ENCODE results near the gene SIPA1L3. TPM values are rescaled to one million over a fixed set of nuclear protein-coding genes. Genes with fewer than 3 reads are reported as not detected.

SIPA1L3 gene
- total and polyA plus RNA-seq, 2 of the 13 experiments (the other 11 are each of a cell fraction or from before 2014, with no cell fraction given), result 5.5 to 7.7 TPM

DNA sequence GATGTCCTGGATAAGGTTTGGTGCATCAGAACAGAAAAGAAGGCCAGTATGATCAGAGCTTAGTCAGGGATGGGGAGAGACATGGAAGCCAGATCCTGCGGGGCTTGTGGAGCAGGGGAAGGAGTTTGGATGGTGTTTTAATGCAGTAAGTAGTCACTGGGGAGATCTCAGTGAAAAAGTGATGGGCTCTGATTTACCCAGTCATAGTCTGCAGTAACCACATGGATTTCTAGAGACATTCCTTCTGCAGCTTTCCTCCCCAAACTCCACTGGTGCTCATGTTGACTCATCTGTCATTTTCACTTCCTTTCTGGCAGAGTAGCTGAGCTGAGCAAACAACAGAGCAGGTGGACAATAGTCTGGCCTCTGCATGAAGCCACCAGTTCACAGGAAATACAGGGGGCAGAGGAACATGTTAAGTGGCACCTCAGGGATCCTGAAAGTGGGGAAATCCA, 172.9 kb downstream of the SIPA1L3 start:
- Histone ChIP-seq H2AFZ (ENCODE audit: low read length) (no peak overlapping the region), H3K4me1 (ENCODE audit: insufficient read depth, low read length) (peaks cover 15% of the 10 kb centered on the region), H3K27me3 (ENCODE audit: control insufficient read depth in 1 of 2, insufficient read depth in 2 of 2, low read length in 2 of 2) (no peaks in the 10 kb centered on the region), H3K9me3 (ENCODE audit: low read length) (no peaks in the 10 kb centered on the region), H3K79me2 (ENCODE audit: insufficient read depth, low read length) (no peaks in the 10 kb centered on the region), H3K9ac (ENCODE audit: insufficient read depth, low read depth, low read length) (no peak overlapping the region), H3K4me3 (replicated peaks in 1 of 3; ENCODE audit: insufficient read depth in 1 of 3, low read depth in 2 of 3, low read length in 3 of 3) (no peak overlapping the region), H4K20me1 (ENCODE audit: insufficient read depth, low read length) (0 out of 2 replicates have a peak, but pooled peaks cover 3% of the 10 kb centered on the region), H3K27ac (ENCODE audit: extremely low read length, insufficient read depth, low read length) (no peak overlapping the region), H3K4me2 (ENCODE audit: low read depth, low read length) (no peak overlapping the region), H3K36me3 (replicated peaks in 1 of 2; ENCODE audit: control insufficient read depth in 1 of 2, insufficient read depth in 2 of 2, low read length in 2 of 2) (0 out of 5 replicates have a peak, but pooled peaks cover 5 to 6% of the 10 kb centered on the region in 2 experiments)
- 68% methylated on average over 1 of the region's 1 CpG for WGBS (ENCODE audit: low lambda C conversion rate)
- FAIRE-seq (peak; percentile 83), DNase-seq (ENCODE audit: low spot score) (peak; percentile 68), ATAC-seq (peak; percentile 92)
- intact Hi-C loops (cut with micrococcal nuclease; ENCODE audit: unreplicated experiment) (no loop called here), in situ Hi-C loops (cut with HindIII; ENCODE audit: extremely low pct_ligation_motif_present, low pct_unique_long_range_greater_than_20kb) (no loop called here)
- ChIA-PET POLR2A (interaction anchor here (1.3 kb wide), 1 partner anchor 173 kb away, joined by 6 read pairs; the partner anchor contains the start of genes SIPA1L3 and WDR87), CTCF (ENCODE audit: low intra/inter-chr PET ratio, low total read pairs) (no interaction called here)
- BruUV-seq (replicated peaks), result no TSS peak
- no peak for TF ChIP-seq NR2F6 (IDR thresholded peaks at IDR 0.05)
- TF ChIP-seq NR2F6 (CRISPR knock-in tag; IDR thresholded peaks at IDR 0.05), result peak; percentile 27; the same call in 1 of the 2 replicates
- TF ChIP-seq, protein P1, sequence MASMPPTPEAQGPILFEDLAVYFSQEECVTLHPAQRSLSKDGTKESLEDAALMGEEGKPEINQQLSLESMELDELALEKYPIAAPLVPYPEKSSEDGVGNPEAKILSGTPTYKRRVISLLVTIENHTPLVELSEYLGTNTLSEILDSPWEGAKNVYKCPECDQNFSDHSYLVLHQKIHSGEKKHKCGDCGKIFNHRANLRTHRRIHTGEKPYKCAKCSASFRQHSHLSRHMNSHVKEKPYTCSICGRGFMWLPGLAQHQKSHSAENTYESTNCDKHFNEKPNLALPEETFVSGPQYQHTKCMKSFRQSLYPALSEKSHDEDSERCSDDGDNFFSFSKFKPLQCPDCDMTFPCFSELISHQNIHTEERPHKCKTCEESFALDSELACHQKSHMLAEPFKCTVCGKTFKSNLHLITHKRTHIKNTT (CRISPR knock-in tag; IDR thresholded peaks at IDR 0.05), result no peak
- TF ChIP-seq, protein P2, sequence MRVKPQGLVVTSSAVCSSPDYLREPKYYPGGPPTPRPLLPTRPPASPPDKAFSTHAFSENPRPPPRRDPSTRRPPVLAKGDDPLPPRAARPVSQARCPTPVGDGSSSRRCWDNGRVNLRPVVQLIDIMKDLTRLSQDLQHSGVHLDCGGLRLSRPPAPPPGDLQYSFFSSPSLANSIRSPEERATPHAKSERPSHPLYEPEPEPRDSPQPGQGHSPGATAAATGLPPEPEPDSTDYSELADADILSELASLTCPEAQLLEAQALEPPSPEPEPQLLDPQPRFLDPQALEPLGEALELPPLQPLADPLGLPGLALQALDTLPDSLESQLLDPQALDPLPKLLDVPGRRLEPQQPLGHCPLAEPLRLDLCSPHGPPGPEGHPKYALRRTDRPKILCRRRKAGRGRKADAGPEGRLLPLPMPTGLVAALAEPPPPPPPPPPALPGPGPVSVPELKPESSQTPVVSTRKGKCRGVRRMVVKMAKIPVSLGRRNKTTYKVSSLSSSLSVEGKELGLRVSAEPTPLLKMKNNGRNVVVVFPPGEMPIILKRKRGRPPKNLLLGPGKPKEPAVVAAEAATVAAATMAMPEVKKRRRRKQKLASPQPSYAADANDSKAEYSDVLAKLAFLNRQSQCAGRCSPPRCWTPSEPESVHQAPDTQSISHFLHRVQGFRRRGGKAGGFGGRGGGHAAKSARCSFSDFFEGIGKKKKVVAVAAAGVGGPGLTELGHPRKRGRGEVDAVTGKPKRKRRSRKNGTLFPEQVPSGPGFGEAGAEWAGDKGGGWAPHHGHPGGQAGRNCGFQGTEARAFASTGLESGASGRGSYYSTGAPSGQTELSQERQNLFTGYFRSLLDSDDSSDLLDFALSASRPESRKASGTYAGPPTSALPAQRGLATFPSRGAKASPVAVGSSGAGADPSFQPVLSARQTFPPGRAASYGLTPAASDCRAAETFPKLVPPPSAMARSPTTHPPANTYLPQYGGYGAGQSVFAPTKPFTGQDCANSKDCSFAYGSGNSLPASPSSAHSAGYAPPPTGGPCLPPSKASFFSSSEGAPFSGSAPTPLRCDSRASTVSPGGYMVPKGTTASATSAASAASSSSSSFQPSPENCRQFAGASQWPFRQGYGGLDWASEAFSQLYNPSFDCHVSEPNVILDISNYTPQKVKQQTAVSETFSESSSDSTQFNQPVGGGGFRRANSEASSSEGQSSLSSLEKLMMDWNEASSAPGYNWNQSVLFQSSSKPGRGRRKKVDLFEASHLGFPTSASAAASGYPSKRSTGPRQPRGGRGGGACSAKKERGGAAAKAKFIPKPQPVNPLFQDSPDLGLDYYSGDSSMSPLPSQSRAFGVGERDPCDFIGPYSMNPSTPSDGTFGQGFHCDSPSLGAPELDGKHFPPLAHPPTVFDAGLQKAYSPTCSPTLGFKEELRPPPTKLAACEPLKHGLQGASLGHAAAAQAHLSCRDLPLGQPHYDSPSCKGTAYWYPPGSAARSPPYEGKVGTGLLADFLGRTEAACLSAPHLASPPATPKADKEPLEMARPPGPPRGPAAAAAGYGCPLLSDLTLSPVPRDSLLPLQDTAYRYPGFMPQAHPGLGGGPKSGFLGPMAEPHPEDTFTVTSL (CRISPR knock-in tag; IDR thresholded peaks at IDR 0.05; ENCODE audit: borderline replicate concordance), result peak; percentile 70; the same call in 1 of the 2 replicates
- TF ChIP-seq ZMYM3 (CRISPR knock-in tag; IDR thresholded peaks at IDR 0.05), result 0 out of 2 replicates have a peak, but pooled peaks have one; percentile 17
- TF ChIP-seq, protein P3, sequence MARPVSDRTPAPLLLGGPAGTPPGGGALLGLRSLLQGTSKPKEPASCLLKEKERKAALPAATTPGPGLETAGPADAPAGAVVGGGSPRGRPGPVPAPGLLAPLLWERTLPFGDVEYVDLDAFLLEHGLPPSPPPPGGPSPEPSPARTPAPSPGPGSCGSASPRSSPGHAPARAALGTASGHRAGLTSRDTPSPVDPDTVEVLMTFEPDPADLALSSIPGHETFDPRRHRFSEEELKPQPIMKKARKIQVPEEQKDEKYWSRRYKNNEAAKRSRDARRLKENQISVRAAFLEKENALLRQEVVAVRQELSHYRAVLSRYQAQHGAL (CRISPR knock-in tag; IDR thresholded peaks at IDR 0.05; ENCODE audit: not compliant biosample characterization), result no peak
- peak; percentile 34; the same call in 1 of the 2 replicates for TF ChIP-seq KAT8 (CRISPR knock-in tag; IDR thresholded peaks at IDR 0.05)
- 0 out of 2 replicates have a peak, but pooled peaks have one; percentile 62 for TF ChIP-seq ELF3 (CRISPR knock-in tag; IDR thresholded peaks at IDR 0.05)
- TF ChIP-seq, protein P4, sequence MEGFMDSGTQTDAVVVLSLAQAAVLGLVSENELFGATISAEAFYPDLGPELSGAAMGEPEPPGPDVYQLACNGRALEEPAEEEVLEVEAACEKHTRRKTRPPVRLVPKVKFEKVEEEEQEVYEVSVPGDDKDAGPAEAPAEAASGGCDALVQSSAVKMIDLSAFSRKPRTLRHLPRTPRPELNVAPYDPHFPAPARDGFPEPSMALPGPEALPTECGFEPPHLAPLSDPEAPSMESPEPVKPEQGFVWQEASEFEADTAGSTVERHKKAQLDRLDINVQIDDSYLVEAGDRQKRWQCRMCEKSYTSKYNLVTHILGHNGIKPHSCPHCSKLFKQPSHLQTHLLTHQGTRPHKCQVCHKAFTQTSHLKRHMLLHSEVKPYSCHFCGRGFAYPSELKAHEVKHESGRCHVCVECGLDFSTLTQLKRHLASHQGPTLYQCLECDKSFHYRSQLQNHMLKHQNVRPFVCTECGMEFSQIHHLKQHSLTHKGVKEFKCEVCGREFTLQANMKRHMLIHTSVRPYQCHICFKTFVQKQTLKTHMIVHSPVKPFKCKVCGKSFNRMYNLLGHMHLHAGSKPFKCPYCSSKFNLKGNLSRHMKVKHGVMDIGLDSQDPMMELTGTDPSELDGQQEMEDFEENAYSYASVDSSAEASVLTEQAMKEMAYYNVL (CRISPR knock-in tag; IDR thresholded peaks at IDR 0.05; ENCODE audit: borderline replicate concordance), result peak; percentile 32; the same call in 1 of the 2 replicates
- TF ChIP-seq ZNF331 (CRISPR knock-in tag; IDR thresholded peaks at IDR 0.05), result peak; percentile 61; the same call in 1 of the 2 replicates
- 0 out of 2 replicates have a peak, but pooled peaks have one; percentile 19 for TF ChIP-seq MIXL1 (CRISPR knock-in tag; IDR thresholded peaks at IDR 0.05)
- TF ChIP-seq ERF (CRISPR knock-in tag; IDR thresholded peaks at IDR 0.05), result peak; percentile 77; the same call in 1 of the 2 replicates
- TF ChIP-seq ZSCAN30 (CRISPR knock-in tag; IDR thresholded peaks at IDR 0.05), result no peak
